GM19025 (cell line): ENCODE results near the gene MTA1.
A peak's percentile ranks its signal among the peaks of the same experiment; 100 is the strongest.

Experiments
- ATAC-seq: cut with Tn5 transposase; IDR thresholded peaks from one replicate; pipeline ENCODE4 v1.9.1; 2021; ENCODE audit warnings: mild to moderate bottlenecking, low read depth, moderate library complexity; ENCODE audit not compliant: unreplicated experiment

MTA1 gene

DNA sequence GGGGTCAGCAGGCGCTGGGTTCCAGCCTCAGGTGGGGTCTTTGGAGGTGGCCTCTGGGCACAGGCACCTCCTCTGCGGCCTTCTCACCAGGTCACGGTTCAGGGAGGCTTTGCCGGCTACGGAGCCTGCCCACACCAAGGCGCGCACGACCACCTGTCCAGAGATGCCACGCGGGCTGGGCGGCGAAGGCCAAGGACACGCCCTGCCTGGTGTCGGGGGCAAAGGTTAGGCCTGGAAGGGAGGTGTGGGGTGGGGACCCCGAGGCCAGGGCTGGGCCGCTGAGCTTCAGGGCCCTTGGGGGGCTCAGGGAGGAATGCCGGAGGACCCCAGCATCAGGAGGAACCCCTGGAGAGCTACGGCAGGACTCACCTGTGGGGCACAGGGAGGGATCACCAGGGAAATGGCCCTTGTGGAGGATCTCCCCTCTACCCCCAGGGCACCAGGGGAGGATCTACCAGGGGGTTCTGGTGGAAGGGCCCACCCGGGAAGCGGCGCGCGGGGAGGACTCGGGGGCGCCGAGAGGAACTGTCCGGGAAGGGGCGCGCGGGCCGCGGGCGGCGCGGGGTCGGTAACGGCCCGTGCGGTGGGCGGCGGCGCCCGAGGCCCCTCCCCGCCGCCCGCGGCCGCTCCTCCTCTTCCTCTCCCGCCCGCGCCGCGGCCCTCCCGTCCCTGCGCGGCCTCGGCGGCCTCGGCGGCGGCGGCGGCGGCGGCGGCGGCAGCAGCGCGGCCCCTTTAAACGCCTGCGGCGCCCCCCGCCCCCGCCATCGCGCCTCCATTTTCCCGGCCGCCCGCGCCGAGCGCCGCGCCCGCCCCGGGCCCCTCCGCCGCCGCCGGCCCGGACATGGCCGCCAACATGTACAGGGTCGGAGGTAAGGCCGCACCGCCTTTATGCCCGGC lies at the start of gene MTA1:
MTA1 (plus strand) TSS at position 633 of the 897 bp plus-strand sequence; CDS start at position 842, 209 bp downstream.
- ATAC-seq: peak; percentile 60

DNA sequence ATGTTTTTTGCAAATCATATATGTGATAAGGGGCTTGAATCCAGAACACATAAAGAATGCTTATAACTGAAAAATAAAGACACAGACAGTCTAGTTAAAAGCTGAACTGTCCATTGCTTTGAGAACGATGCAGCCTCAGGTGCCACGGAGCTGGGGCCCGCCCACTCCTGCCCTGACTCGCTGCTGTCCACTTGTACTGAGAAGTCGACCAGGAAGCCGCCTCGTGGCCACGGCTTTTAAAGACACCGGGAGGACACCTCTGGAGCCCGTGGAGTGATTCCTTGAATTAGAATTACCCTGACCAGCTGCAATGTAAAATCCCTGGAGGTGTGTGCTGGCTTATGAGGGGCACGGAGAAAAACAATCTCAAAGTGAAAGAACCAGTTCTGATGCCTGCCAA lies 45.2 kb upstream of the MTA1 start:
- ATAC-seq: no peak

DNA sequence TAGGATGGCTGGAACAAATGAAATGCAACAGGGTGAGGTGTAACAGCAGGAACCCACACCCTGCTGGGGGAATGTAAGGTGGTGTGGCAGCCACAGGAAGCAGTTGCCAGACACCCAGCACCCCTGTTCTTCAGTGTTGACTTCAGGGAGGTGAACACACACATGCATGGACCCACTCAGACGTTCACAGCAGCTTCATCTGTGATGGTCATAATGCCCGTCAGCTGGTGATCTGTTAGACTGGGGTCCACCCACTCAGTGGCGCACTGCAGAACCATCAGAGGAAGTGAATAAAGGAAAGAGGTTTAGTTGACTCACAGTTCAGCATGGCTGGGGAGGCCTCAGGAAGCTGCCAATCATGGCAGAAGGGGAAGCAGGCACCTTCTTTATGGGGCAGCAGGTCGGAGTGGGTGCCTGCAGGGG lies 44.0 kb upstream of the MTA1 start:
- ATAC-seq: no peak

DNA sequence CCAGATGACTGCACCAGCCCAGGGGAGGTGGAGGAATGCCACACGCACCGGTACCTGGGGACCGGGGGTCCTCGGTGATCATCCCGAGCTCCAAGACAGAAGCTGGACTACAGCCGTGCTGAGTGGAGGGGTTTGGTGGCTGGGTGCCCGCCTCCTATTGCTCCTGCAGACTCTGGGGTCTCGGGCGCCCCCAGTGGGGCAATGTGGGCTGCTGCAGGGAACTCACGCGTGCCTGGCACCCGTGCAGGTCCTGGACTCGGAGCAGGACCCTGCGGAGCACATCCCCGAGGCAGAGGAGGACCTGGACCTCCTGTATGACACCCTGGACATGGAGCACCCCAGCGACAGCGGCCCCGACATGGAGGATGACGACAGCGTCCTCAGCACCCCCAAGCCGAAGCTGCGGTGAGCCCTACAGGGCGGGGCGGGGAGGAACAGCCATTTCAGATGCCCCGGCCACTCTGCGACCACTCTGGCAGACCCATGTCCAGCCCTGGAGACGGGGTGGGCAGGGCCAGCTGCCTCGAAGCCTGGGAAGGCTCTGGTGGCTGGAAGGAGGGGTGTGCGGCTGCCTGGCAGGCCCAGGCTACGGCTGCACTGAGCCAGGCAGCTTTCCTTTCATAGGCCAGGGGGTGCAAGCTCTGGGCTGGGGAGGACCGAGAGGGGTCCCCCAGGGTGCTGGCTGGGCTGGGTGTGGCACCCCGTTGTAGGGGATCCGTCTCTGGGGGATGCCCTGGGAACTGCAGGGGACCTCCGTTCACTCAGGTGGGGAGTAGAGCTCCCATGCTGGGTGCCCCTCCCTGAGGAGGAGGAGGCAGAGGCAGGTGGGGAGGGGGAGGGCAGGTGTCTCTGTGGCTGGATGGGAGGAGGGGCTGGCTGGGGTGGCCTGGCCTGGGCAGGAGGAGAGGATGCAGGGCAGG lies 42.8 kb upstream of the MTA1 start:
- no peak for ATAC-seq

DNA sequence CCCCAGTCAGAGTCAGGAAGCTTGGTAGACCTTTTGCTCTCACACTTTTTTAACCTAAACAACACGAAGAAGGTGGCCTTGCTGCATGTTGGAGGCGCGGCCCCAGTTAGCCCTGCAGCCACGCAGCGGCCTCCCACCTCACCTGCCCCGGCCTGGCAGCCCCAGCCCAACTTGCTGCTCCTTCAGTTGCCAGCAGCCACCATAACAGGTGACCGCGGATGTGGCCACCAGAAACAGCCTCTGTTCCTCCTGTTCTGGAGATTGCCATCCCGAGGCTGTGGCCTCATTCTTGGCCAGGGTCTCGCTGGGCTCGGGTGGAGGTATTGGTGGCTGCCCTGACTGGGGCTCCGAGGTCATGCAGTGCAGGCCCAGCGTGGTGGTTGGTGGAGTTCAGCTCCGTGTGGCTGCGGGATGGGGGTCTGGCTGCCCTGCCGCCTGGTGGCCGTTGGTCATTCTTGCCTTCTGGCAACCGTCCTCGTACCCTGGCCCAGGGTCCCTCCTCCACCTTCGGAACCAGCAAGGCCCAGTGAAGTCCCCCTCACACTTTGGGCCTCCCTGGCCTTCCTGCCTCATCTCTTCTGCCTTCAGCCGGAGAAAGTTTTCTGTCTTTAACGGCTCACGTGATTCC lies 42.0 kb upstream of the MTA1 start:
- ATAC-seq: no peak

DNA sequence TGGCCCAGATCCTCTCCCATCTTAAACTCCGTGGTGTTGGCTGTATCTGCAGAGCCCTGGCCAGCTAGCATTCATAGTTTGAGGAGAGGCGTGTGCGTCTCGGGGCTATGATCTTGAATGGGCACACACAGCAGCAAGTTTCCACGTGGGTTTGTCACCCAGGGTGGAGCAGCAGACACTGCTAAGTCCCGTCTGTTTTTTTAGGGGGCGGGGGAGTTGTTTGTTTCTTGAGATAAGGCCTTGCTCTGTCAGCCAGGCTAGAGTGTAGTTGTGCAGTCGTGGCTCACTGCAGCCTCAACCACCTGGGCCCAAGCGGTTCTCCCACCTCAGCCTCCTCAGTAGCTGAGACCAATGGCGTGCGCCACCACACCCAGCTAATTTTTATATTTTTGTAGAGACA lies 41.4 kb upstream of the MTA1 start:
- no peak for ATAC-seq

DNA sequence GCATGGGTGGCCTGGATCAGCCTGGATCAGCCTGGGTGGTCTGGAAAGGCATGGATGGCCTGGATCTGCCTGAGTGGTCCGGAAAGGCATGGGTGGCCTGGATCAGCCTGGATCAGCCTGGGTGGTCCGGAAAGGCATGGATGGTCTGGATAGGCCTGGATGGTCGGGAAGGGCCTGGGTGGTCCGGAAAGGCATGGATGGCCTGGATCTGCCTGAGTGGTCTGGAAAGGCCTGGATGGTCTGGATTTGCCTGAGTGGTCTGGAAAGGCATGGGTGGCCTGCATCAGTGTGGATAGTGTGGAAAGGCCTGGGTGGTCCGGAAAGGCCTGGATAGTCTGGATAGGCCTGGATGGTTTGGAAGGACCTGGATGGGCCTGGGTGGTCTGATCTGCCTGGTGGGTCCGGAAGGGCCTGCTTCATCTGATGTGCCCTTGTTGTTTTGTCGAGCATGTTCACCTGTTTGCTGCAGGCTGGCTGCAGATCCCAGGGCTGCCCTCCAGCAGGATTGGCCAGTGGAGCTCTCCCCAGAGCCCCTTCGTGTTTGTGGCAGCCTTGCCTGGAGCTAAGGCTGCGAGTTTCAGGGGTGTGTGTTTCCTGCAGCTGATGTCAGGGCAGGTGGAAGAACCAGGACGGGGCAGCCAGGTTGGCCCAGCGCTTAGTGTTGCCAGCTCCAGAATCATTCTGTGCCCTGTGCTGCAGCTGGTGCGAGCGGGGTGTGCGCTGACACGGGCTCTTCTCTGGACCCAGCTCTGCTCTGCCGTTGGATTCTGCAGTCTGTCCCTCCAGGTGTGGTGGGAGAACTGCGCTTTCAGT lies 40.5 kb upstream of the MTA1 start:
- ATAC-seq: no peak

DNA sequence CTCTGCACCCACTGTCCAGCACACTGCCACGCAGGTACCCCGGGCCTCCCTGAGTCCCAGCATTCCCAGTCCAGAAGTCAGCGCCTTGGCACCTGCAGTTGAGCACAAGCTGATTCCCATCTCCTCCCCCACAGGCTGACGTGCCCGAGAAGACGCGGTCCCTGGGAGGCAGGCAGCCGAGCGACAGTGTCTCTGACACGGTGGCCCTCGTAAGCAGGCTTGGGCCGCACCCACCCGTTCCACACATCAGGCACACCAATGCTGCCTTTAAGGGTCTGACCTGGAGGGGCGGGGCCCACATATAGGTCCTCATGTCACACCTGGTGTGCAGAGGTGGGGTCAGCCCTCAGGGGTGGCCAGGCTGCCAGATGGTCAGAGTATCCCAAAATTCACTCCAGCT lies 39.7 kb upstream of the MTA1 start:
- no peak for ATAC-seq

DNA sequence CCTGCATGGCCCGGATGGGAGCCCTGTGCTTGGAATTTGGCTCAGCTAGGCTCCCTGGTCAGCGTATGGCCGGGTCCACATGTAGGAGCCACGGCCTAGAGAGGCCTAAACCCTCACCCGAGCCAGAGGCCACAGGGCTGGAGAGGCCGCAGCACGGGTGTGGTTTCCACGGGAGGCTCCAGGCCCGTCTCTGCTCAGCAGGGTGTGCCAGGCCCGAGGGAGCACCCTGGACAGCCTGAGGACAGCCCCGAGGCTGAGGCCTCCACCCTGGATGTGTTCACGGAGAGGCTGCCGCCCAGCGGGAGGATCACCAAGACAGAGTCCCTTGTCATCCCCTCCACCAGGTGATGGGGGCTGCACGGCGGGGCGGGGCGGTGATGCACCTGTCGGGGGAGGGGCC lies 38.9 kb upstream of the MTA1 start:
- no peak for ATAC-seq

DNA sequence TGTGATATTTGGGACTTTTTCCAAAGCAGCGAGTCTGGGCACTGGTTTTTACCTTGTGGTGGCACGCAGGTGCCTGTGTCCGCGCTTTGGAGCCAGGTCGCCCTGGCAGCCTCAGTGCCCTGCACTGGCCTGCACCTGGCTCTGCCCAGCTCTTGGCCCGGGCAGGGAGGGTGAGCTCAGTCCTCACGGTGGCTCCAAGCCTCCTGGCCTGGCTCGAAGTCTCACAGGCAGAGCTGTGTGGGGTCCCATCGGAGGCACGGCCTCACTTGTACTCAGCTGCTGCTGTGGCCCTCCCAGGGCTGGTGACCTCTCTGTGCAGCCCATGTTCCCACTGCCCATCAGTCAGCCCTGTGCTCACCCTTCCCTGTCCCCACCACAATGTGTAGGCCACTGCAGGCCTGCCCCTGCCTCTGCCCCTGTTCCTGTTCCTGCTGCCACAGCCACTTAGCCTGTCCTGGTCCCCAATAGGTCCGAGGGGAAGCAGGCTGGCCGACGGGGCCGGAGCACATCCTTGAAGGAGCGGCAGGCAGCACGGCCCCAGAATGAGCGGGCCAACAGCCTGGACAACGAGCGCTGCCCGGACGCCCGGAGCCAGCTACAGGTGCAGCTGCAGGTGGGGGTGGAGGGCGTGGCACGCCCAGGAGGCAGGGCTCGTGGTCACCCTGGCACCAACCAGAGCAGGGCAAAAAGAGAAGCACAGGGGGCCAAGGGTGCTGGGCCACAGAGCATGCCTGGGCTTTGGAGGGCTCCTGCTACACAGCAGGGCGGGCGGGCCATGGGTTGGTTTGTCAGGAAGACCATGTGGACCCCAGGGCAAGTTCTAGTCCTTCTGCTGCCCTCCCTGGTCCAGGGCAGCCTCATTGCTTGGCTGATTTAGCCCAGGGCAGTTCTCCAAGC lies 37.9 kb upstream of the MTA1 start:
- ATAC-seq: no peak

DNA sequence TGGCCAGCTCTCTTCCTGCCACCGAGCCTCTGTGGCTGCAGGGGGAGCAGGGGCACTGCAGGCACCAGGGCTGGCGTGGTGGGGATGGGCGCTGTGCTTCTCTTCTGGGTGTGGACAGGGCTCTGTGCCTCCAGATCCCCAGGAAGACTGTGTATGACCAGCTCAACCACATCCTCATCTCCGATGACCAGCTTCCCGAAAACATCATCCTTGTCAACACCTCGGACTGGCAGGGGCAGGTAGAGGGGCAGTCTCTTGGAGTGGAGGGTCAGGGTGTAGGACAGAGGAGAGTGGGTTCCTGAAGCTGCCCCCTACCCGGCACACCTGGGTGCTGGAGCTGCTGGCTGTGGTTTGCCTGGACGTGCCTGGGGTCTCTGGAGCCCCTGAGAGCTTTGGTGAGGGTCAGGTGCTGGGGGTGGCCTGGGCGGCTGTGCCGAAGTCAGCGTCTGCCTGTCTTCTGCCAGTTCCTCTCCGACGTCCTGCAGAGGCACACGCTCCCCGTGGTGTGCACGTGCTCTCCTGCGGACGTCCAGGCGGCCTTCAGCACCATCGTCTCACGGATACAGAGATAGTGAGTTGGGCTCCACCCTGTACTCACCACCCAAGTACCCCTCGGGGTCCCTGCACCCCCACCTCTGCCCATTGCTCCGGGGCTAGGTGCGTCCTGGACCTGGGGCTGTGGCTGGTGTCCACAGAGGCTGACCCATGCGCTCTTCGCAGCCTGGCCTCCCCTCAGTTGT lies 37.1 kb upstream of the MTA1 start:
- ATAC-seq: no peak

DNA sequence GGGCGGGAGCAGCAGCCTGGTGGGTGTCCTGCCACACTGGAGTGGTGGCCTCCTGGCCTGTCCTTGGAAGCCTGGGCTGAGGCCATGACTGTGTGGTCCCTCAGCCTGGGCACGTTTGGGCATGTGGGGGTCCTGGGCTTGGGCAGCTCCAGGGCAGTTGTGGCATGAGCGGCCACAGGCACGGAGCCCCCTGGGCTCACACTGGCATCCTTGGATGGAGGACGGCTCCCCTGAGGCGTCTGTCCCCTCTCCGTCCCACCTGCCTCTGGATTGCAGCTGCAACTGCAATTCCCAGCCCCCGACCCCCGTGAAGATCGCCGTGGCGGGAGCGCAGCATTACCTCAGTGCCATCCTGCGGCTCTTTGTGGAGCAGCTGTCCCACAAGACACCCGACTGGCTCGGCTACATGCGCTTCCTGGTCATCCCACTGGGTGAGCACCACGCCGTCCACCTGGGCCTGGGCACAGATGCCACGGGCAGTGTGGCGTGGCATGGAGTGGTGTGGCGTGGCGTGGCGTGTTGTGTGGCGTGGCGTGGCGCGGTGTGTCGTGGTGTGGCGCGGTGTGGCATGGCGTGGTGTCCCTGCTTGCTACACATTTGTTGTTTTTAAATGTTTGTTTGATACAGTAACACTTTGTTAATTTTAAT lies 36.4 kb upstream of the MTA1 start:
- no peak for ATAC-seq

DNA sequence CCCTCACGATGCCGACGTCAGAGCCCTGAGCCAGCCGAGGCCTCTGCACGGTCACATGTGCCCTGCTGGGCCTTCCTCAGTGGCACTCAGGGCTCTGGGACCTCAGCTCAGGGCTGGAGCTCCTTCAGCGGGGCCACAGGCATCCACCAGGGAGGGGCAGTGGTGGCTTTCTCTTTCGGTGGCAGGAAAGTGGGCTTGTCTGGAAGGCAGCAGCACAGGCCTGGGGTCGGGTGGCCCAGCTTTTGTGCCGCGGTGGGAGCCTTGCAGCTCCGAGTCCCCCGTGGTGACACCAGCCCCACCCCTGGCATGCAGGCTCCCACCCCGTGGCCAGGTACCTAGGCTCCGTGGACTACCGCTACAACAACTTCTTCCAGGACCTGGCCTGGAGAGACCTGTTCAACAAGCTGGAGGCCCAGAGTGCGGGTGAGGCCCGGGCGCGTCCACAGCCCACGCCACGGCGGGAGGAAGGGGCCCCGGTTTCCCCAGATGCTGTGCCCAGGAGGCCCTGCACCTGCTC lies 35.5 kb upstream of the MTA1 start:
- no peak for ATAC-seq

DNA sequence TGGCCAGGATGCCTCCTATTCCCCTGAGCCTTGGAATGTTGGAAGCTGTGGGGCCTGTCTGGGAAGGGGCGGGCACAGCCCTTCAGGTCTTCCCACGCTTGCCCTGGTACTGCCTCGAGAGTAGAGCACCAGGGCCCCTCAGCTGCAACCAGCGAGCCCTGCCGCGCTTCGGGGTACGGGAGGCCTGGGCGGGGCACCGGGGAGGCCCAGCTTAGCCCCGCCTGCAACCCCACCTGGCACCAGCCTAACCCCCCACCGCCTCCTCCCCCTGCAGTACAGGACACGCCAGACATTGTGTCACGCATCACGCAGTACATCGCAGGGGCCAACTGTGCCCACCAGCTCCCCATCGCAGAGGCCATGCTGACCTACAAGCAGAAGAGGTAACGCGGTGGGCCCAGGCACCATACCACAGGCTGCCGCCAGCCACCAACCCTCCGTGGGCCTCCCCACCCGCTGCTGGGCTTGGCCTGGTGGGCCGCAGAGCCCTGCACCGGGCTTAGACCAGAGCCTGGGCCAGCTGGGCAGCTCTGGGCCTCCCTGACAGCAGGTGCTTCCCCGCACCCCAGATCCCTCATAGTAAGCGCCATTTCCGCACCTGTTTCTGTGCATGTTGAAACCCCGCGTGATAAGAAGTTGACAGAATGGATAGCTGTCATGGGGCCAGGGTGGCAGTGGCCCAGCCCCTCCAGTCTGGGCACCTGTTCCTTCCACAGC lies 34.9 kb upstream of the MTA1 start:
- no peak for ATAC-seq

DNA sequence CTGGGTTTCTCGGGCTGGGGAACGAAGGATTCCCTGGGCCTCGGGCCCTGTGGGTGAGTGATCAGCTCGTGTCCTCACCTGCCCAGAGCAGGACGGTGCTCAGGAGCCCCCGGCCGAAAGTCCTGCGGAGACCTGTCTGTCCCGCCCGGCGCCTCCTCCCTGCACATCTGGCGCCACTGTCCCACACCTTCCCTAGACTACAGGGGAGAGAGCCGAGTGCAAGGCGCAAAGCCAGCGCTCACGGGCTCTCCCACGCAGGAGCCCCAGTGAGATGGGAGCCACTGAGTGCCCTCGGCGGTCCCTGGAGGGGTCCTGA lies 34.3 kb upstream of the MTA1 start:
- ATAC-seq: no peak

DNA sequence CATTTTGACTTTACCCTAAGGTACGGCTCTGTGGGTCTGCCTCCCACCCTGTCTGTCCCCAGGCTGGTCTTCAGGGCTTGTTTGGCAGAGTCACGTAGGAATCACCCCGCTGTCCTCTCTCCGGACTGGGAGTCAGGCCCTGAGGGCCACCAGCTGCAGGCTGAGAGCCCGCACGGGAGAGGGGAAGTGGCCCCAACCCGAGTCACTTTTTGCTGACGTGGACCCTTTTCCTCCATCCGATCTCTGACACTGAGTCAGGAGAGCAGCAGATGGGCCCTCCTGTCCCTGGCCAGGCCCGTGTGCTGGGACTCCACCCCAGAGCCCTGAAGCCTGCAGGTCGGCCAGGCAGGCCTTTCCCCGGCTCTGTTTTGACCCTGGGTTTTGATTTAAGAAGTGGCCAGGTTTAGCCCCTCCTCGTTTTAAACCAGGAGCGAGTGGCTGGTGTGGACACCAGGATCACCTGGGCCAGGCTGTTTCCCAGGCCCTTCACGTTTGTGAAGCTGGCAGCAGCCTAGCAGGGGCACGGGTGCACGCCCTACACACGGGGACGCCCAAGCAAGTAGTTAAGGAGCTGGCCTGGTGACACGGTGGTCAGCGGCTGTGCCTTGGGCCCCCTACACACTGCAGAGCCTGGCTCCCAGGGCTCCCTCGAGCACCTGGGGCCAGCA lies 33.8 kb upstream of the MTA1 start:
- ATAC-seq: no peak
